ENCODE measurements around the gene TACC2.

TACC2 gene

DNA sequence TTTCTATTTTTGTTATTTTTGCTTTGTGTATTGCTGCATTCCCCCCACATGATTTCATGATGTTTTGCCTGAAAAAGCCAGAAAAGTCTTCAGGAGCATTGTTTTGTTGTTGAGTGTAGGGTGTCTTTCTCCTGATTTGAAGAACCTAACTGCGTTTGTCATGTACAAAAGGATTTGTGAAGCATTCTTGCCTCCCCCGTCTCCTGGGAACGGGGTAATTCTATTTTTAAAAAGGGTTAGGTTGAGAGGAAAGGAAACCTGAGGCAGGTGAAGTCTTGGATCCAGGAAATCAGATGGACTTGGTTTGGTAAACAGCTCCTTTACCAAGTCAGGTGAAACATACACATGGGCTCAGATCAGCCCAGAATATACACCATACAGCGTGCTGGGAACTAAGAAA lies 256.2 kb downstream of the TACC2 start:
- no peak overlapping the region for H2AFZ ChIP-seq (ENCODE audit: low read length)
- no peak overlapping the region for H3K27ac ChIP-seq (ENCODE audit: low read depth, low read length, poor library complexity, severe bottlenecking)
- no peaks in the 10 kb centered on the region for H3K9me2 ChIP-seq (ENCODE audit: low read depth, low read length)
- no peaks in the 10 kb centered on the region for H3K27me3 ChIP-seq (ENCODE audit: insufficient read depth, low read length)
- H4K20me1 ChIP-seq (ENCODE audit: insufficient read depth, low read length), result no peaks in the 10 kb centered on the region
- no peaks in the 10 kb centered on the region for H3K79me2 ChIP-seq (ENCODE audit: insufficient read depth, low read length)
- H3K9me3 ChIP-seq (ENCODE audit: low read length), result no peaks in the 10 kb centered on the region
- H3K36me3 ChIP-seq (ENCODE audit: insufficient read depth, low read length), result no peaks in the 10 kb centered on the region
- no peaks in the 10 kb centered on the region for H3F3A ChIP-seq (ENCODE audit: insufficient read depth, low read length)
- TF ChIP-seq, protein P1, sequence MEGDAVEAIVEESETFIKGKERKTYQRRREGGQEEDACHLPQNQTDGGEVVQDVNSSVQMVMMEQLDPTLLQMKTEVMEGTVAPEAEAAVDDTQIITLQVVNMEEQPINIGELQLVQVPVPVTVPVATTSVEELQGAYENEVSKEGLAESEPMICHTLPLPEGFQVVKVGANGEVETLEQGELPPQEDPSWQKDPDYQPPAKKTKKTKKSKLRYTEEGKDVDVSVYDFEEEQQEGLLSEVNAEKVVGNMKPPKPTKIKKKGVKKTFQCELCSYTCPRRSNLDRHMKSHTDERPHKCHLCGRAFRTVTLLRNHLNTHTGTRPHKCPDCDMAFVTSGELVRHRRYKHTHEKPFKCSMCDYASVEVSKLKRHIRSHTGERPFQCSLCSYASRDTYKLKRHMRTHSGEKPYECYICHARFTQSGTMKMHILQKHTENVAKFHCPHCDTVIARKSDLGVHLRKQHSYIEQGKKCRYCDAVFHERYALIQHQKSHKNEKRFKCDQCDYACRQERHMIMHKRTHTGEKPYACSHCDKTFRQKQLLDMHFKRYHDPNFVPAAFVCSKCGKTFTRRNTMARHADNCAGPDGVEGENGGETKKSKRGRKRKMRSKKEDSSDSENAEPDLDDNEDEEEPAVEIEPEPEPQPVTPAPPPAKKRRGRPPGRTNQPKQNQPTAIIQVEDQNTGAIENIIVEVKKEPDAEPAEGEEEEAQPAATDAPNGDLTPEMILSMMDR (IDR thresholded peaks at IDR 0.05; ENCODE audit: low read length), result no peak
- no peak for TF ChIP-seq EZH2 (IDR thresholded peaks at IDR 0.05; ENCODE audit: borderline replicate concordance, low read length)
- H3K4me3 ChIP-seq (ENCODE audit: low read depth, low read length, poor library complexity, severe bottlenecking), result no peak overlapping the region
- H3K4me1 ChIP-seq (ENCODE audit: insufficient read depth, low read length, severe bottlenecking), result no peaks in the 10 kb centered on the region
- H3K4me2 ChIP-seq (ENCODE audit: low read length), result no peak overlapping the region
- H3K9ac ChIP-seq (ENCODE audit: low read length), result no peak overlapping the region

GRCh38 chr10:122245897-122246296 lies 256.9 kb downstream of the TACC2 start:
- Histone ChIP-seq H3K4me1 (ENCODE audit: insufficient read depth, low read length, severe bottlenecking) (no peaks in the 10 kb centered on the region), H3K9ac (ENCODE audit: low read length) (no peak overlapping the region), H3K4me2 (ENCODE audit: low read length) (no peak overlapping the region), H3K36me3 (ENCODE audit: insufficient read depth, low read length) (no peaks in the 10 kb centered on the region), H3K27ac (ENCODE audit: low read depth, low read length, poor library complexity, severe bottlenecking) (no peak overlapping the region), H3K27me3 (ENCODE audit: insufficient read depth, low read length) (no peaks in the 10 kb centered on the region), H4K20me1 (ENCODE audit: insufficient read depth, low read length) (no peaks in the 10 kb centered on the region), H3K9me3 (ENCODE audit: low read length) (no peaks in the 10 kb centered on the region), H3K79me2 (ENCODE audit: insufficient read depth, low read length) (no peaks in the 10 kb centered on the region), H3F3A (ENCODE audit: insufficient read depth, low read length) (no peaks in the 10 kb centered on the region), H2AFZ (ENCODE audit: low read length) (no peak overlapping the region), H3K9me2 (ENCODE audit: low read depth, low read length) (no peaks in the 10 kb centered on the region), H3K4me3 (ENCODE audit: low read depth, low read length, poor library complexity, severe bottlenecking) (no peak overlapping the region)
- TF ChIP-seq EZH2 (IDR thresholded peaks at IDR 0.05; ENCODE audit: borderline replicate concordance, low read length), result no peak
- TF ChIP-seq, protein P1 (IDR thresholded peaks at IDR 0.05; ENCODE audit: low read length), result no peak

DNA sequence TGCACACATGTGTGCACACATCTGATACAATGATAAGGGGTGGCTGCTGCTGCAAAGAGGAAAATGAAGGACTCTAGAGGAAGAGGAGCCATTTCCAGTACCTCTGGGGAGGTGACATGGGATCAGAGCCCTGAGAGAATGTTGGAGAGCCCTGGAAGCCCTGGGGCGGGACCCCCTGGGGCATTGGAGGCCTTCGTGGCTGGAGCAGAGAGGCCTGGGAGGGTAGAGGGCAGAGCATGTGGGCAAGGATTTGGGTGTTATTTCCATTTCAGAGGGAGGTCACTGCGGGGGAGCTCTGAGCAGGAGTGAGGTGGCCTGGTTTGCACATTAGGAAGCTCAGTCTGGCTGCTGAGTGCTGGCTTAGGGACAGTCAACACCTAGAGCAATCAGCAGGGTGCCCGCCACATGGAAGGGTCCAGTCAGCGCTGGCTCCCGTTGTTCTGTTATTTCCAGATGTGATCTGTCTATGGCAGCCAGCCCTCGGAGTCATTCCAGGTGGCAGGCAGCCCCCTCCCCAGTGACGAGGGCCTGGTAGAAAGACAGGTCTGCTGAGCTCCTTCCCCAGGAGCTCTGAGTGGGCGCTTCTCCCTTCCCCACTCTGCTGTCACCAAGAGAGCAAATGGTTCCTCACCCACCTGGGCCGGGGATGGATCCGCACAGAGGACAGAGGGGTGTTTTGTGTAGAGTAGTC lies 258.0 kb downstream of the TACC2 start:
- no peaks in the 10 kb centered on the region for H3K36me3 ChIP-seq (ENCODE audit: insufficient read depth, low read length)
- H3K9me2 ChIP-seq (ENCODE audit: low read depth, low read length), result no peaks in the 10 kb centered on the region
- no peaks in the 10 kb centered on the region for H4K20me1 ChIP-seq (ENCODE audit: insufficient read depth, low read length)
- H3K27ac ChIP-seq (ENCODE audit: low read depth, low read length, poor library complexity, severe bottlenecking), result no peak overlapping the region
- no peak overlapping the region for H3K4me2 ChIP-seq (ENCODE audit: low read length)
- H3K9me3 ChIP-seq (ENCODE audit: low read length), result no peaks in the 10 kb centered on the region
- H3K9ac ChIP-seq (ENCODE audit: low read length), result no peak overlapping the region
- no peaks in the 10 kb centered on the region for H3K27me3 ChIP-seq (ENCODE audit: insufficient read depth, low read length)
- no peaks in the 10 kb centered on the region for H3K79me2 ChIP-seq (ENCODE audit: insufficient read depth, low read length)
- no peaks in the 10 kb centered on the region for H3F3A ChIP-seq (ENCODE audit: insufficient read depth, low read length)
- TF ChIP-seq, protein P1 (IDR thresholded peaks at IDR 0.05; ENCODE audit: low read length), result no peak
- no peak for TF ChIP-seq EZH2 (IDR thresholded peaks at IDR 0.05; ENCODE audit: borderline replicate concordance, low read length)
- H2AFZ ChIP-seq (ENCODE audit: low read length), result no peak overlapping the region
- H3K4me1 ChIP-seq (ENCODE audit: insufficient read depth, low read length, severe bottlenecking), result no peaks in the 10 kb centered on the region
- H3K4me3 ChIP-seq (ENCODE audit: low read depth, low read length, poor library complexity, severe bottlenecking), result no peak overlapping the region
